SK-N-SH (cell line): ENCODE measurements around the gene PLB1. TPM values are rescaled to one million over a fixed set of nuclear protein-coding genes. Genes with fewer than 3 reads are reported as not detected.

Source experiments
- CTCF ChIA-PET: fragments of 300-600, 350-600 bp; formaldehyde crosslinking; extraction: SDS; loops from one replicate; lab custom pipeline; 2021; lab: Yijun Ruan, JAX
- POLR2A ChIA-PET: fragments of 350-600 bp; sonication (Branson Sonifier 250); formaldehyde crosslinking; extraction: SDS; loops from one replicate; lab custom pipeline; 2020; ENCODE audit warnings: antibody characterized with exemption, inconsistent platforms; lab: Yijun Ruan, JAX
- DNase-seq: peaks from one replicate; pipeline ENCODE4 v3.0.0; 2012
- H2AFZ ChIP-seq: fragments of 200-600 bp; sonication (generic); 2 replicates; pipeline ENCODE4 v1.8.1; 2016; ENCODE audit warnings: antibody characterized with exemption, mild to moderate bottlenecking, low read depth
- H3F3A ChIP-seq: fragments of 200-600 bp; sonication (generic); replicated peaks from 2 replicates; pipeline ENCODE3; 2016; ENCODE audit warnings: antibody characterized with exemption, mild to moderate bottlenecking; ENCODE audit not compliant: insufficient read depth
- H3K27ac ChIP-seq, 2 experiments: fragments of 200-500 bp in 1 of 2; fragments of 200-600 bp in 1 of 2; sonication (Bioruptor generic) in 1 of 2; sonication (generic), shearing (Covaris generic) in 1 of 2; 2 replicates each; pipeline versions ENCODE4 v1.5.1 to v1.6.1; 2014 to 2016; ENCODE audit warnings: low read depth in 2 of 2, inconsistent platforms in 1 of 2, low read length in 1 of 2, mild to moderate bottlenecking in 1 of 2, mixed read lengths in 1 of 2
- H3K27me3 ChIP-seq: fragments of 200-600 bp; sonication (generic), shearing (Covaris generic); 2 replicates; pipeline ENCODE4 v1.6.1; 2016; ENCODE audit warnings: mixed run types; ENCODE audit not compliant: insufficient read depth
- H3K36me3 ChIP-seq, 2 experiments: fragments of 200-500 bp in 1 of 2; fragments of 200-600 bp in 1 of 2; sonication (Bioruptor generic) in 1 of 2; sonication (generic) in 1 of 2; replicated peaks in 1 of 2; 2 replicates each; pipeline versions ENCODE3 to v1.5.1; 2014 to 2016; ENCODE audit warnings: low read length in 1 of 2, mild to moderate bottlenecking in 1 of 2; ENCODE audit not compliant: insufficient read depth in 2 of 2, control insufficient read depth in 1 of 2
- H3K4me1 ChIP-seq, 2 experiments: fragments of 200-500 bp in 1 of 2; fragments of 200-600 bp in 1 of 2; sonication (Bioruptor generic) in 1 of 2; sonication (generic), shearing (Covaris generic) in 1 of 2; 2 replicates each; pipeline versions ENCODE4 v1.5.1 to v1.6.1; 2014 to 2016; ENCODE audit warnings: low read depth in 1 of 2, low read length in 1 of 2, mixed run types in 1 of 2; ENCODE audit not compliant: insufficient read depth in 2 of 2, control insufficient read depth in 1 of 2
- H3K4me2 ChIP-seq: fragments of 200-600 bp; sonication (generic), shearing (Covaris generic); 2 replicates; pipeline ENCODE4 v1.6.1; 2017; ENCODE audit warnings: mixed run types
- H3K4me3 ChIP-seq, 2 experiments: fragments of 200-500 bp in 1 of 2; fragments of 200-600 bp in 1 of 2; sonication (Bioruptor generic) in 1 of 2; sonication (generic), shearing (Covaris generic) in 1 of 2; 2 replicates each; pipeline versions ENCODE4 v1.5.1 to v1.8.1; 2014 to 2016; ENCODE audit warnings: low read depth in 2 of 2, inconsistent platforms in 1 of 2, low read length in 1 of 2, mild to moderate bottlenecking in 1 of 2, mixed read lengths in 1 of 2, moderate library complexity in 1 of 2
- H3K79me2 ChIP-seq: fragments of 200-600 bp; sonication (generic); 2 replicates; pipeline ENCODE4 v1.8.1; 2017; ENCODE audit warnings: mild to moderate bottlenecking; ENCODE audit not compliant: insufficient read depth
- H3K9ac ChIP-seq: fragments of 200-600 bp; sonication (generic); 2 replicates; pipeline ENCODE4 v1.6.1; 2017; ENCODE audit warnings: mixed run types
- H3K9me2 ChIP-seq: fragments of 200-600 bp; sonication (generic); 2 replicates; pipeline ENCODE4 v1.6.1; 2017; ENCODE audit warnings: mixed run types
- H3K9me3 ChIP-seq: fragments of 200-600 bp; sonication (generic); 2 replicates; pipeline ENCODE4 v1.6.1; 2017; ENCODE audit warnings: mixed run types, mild to moderate bottlenecking, moderate library complexity
- H4K20me1 ChIP-seq: fragments of 200-600 bp; sonication (generic); 2 replicates; pipeline ENCODE4 v1.6.1; 2017; ENCODE audit warnings: mild to moderate bottlenecking, mixed run types; ENCODE audit not compliant: insufficient read depth
- EZH2phosphoT487 ChIP-seq: fragments of 200-600 bp; sonication (generic); IDR thresholded peaks from 2 replicates; pipeline ENCODE4 v1.6.1; 2017; ENCODE audit warnings: low read depth, mixed run types, mild to moderate bottlenecking, antibody characterized with exemption, moderate library complexity, borderline replicate concordance
- FOSL2 ChIP-seq: IDR thresholded peaks from 2 replicates; pipeline ENCODE4 v1.4.0; 2012; ENCODE audit warnings: low read depth, mild to moderate bottlenecking, moderate library complexity, borderline replicate concordance
- GATA2 ChIP-seq: sonication (generic); formaldehyde crosslinking; IDR thresholded peaks from 2 replicates; pipeline ENCODE4 v1.5.0; 2020; ENCODE audit warnings: mild to moderate bottlenecking, missing genetic modification reagents
- MAX ChIP-seq: IDR thresholded peaks from 2 replicates; pipeline ENCODE4 v1.4.0; 2012; ENCODE audit warnings: low read depth
- MXI1 ChIP-seq: IDR thresholded peaks from 2 replicates; pipeline ENCODE4 v1.6.1; 2012; ENCODE audit warnings: mild to moderate bottlenecking, low read depth, low read length, improper control_type of control experiment
- NRF1 ChIP-seq: IDR thresholded peaks from 2 replicates; pipeline ENCODE4 v1.6.1; 2012; ENCODE audit warnings: low read depth, mild to moderate bottlenecking, low read length
- SIN3A ChIP-seq: IDR thresholded peaks from 2 replicates; pipeline ENCODE4 v1.6.1; 2012; ENCODE audit warnings: low read depth, mild to moderate bottlenecking, low read length, moderate library complexity, borderline replicate concordance
- ZBTB33 ChIP-seq: IDR thresholded peaks from 2 replicates; pipeline ENCODE4 v1.4.0; 2012; ENCODE audit warnings: low read depth, borderline replicate concordance
- WGBS: methylation state at CpG from one replicate; pipeline ENCODE4 v1.1.6; 2017; ENCODE audit warnings: low lambda C conversion rate; 5-methylcytosine and 5-hydroxymethylcytosine counted together
- polyA plus RNA-seq, 3 experiments: library from polyadenylated mRNA; depleted of rRNA; stranded (reverse); fragments of >200 nt; gene quantifications; 2 replicates each; pipeline ENCODE4 v1.2.3, GENCODE V29; 2012
- TF ChIP-seq, protein P1 (sequence below): IDR thresholded peaks from 2 replicates; pipeline ENCODE4 v1.4.0; 2012; ENCODE audit warnings: low read depth, borderline replicate concordance

Gene PLB1
- polyA plus RNA-seq, 1 of the 3 experiments (the other 2 are of a cell fraction): 0.10 TPM

DNA sequence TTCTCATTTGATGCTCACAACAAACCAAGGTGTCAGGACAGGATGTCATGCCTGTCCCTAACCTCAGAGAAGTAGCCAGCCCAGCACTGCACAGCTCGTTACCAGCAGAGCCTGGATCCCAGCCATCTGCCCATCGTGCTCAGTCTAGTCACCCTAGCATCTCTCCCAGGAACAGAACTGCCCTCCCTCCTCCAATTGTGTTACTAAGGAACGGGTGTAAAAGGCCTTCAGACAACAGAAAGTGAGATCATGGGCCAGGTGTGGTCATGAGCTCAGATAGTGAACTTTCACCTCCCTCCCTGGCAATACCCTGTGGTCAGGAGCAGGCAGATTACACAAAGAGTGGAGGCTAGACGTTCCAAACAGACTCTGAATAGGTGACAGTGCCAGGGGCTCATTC lies 144.0 kb downstream of the PLB1 start:
- no peak overlapping the region for H3K9ac ChIP-seq
- no peaks in the 10 kb centered on the region for H3F3A ChIP-seq
- no peak overlapping the region for H3K27ac ChIP-seq
- no peak for TF ChIP-seq SIN3A
- no peak for TF ChIP-seq MAX
- TF ChIP-seq, protein P1, sequence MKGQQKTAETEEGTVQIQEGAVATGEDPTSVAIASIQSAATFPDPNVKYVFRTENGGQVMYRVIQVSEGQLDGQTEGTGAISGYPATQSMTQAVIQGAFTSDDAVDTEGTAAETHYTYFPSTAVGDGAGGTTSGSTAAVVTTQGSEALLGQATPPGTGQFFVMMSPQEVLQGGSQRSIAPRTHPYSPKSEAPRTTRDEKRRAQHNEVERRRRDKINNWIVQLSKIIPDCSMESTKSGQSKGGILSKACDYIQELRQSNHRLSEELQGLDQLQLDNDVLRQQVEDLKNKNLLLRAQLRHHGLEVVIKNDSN: no peak
- no peak for TF ChIP-seq GATA2
- no peak for TF ChIP-seq MXI1
- no peak for TF ChIP-seq FOSL2
- no peak for TF ChIP-seq ZBTB33
- no peak for TF ChIP-seq EZH2phosphoT487
- TF ChIP-seq NRF1: no peak
- no peak for DNase-seq
- H3K4me3 ChIP-seq: no peak overlapping the region
- no peaks in the 10 kb centered on the region for H3K36me3 ChIP-seq
- no peaks in the 10 kb centered on the region for H4K20me1 ChIP-seq
- H2AFZ ChIP-seq: no peak overlapping the region
- no peaks in the 10 kb centered on the region for H3K9me2 ChIP-seq
- no peaks in the 10 kb centered on the region for H3K9me3 ChIP-seq
- H3K4me1 ChIP-seq: peaks cover 4 to 5% of the 10 kb centered on the region in 2 experiments; a peak in 2 of 4 replicates
- no peak overlapping the region for H3K4me2 ChIP-seq
- no peaks in the 10 kb centered on the region for H3K79me2 ChIP-seq
- no peaks in the 10 kb centered on the region for H3K27me3 ChIP-seq
- WGBS: 74% methylated on average over 4 of the region's 4 CpGs
- ChIA-PET POLR2A (no interaction called here), CTCF (interaction anchor here (1.6 kb wide), 1 partner anchor 73 kb away, joined by 4 read pairs; no protein-coding TSS in a partner anchor)

DNA sequence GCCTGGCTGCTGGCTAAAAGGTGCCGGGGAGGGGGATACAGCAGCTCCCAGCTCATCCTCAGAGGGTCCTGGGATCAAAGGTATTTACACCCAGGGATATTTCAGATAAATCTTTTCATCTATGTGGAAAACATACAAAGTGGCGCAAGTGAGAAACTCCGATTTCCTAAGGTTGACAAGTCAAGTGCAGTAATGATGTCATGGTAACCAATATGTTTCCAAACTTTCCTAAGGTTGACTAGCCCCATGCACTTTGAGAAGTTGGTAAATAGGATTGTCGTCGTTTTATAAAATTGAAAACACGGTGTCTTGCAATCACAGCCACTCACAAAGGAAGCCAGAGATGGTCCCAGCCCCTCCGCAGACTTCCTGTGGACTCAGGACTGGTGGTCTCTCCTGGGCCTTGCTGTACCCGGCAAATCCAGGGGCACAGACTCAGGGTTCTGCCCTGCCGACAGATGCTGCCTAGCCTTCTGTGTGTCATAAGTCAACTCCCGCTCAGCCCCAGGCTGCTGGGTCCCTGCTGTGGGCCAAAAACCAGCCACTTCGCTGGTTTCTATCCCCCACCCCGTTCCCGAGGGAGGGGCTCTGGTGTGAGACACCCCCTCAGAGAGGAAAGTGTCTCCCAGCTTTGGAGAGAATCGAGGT lies 144.5 kb downstream of the PLB1 start:
- POLR2A ChIA-PET: no interaction called here
- Histone ChIP-seq H3K4me1 (peaks cover 4 to 5% of the 10 kb centered on the region in 2 experiments; a peak in 2 of 4 replicates), H3K4me3 (no peak overlapping the region), H3K79me2 (no peaks in the 10 kb centered on the region), H3K36me3 (no peaks in the 10 kb centered on the region), H2AFZ (no peak overlapping the region)
- DNase-seq: no peak
- CTCF ChIA-PET: interaction anchor here (1.3 to 1.7 kb wide), 2 partner anchors 11 to 47 kb away, joined by 5 to 6 read pairs; no protein-coding TSS in a partner anchor
- WGBS: 82% methylated on average over 14 of the region's 14 CpGs
- TF ChIP-seq, protein P1: no peak
- TF ChIP-seq, all 33 proteins: peak for 0
- Histone ChIP-seq H3K9me2 (no peaks in the 10 kb centered on the region), H4K20me1 (no peaks in the 10 kb centered on the region), H3K9ac (no peak overlapping the region), H3K27ac (no peak overlapping the region), H3F3A (no peaks in the 10 kb centered on the region), H3K27me3 (no peaks in the 10 kb centered on the region), H3K9me3 (no peaks in the 10 kb centered on the region), H3K4me2 (no peak overlapping the region)
